GM19395 (cell line): ENCODE data around the gene GABRG3.

ENCODE experiments used
- ATAC-seq: cut with Tn5 transposase; IDR thresholded peaks from one replicate; pipeline ENCODE4 v1.9.1; 2021; ENCODE audit warnings: mild to moderate bottlenecking, moderate library complexity; ENCODE audit not compliant: unreplicated experiment

Gene GABRG3

GRCh38 chr15:27541581-27541980 is 570.6 kb downstream of the GABRG3 start:
- ATAC-seq: no peak

- no peak for ATAC-seq
These were observed 574.7 kb downstream of the GABRG3 start for GRCh38 chr15:27545494-27546255.

GRCh38 chr15:27549746-27550145 is 578.8 kb downstream of the GABRG3 start:
- no peak for ATAC-seq

GRCh38 chr15:27550635-27551034 is 579.7 kb downstream of the GABRG3 start:
- no peak for ATAC-seq

GRCh38 chr15:27561816-27562215 is 590.8 kb downstream of the GABRG3 start:
- ATAC-seq: no peak

GRCh38 chr15:27563765-27564370 is 592.9 kb downstream of the GABRG3 start:
- no peak for ATAC-seq

GRCh38 chr15:27564656-27565055 is 593.7 kb downstream of the GABRG3 start:
- no peak for ATAC-seq

- ATAC-seq: no peak
These were observed 599.8 kb downstream of the GABRG3 start for GRCh38 chr15:27570746-27571145.

GRCh38 chr15:27573805-27574485 is 603.0 kb downstream of the GABRG3 start:
- ATAC-seq: no peak

- ATAC-seq: no peak
These were observed 603.6 kb downstream of the GABRG3 start for GRCh38 chr15:27574541-27575054.

GRCh38 chr15:27575521-27575920 is 604.5 kb downstream of the GABRG3 start:
- ATAC-seq: no peak

GRCh38 chr15:27576576-27576975 is 605.6 kb downstream of the GABRG3 start:
- ATAC-seq: no peak

- no peak for ATAC-seq
These were observed 608.8 kb downstream of the GABRG3 start for GRCh38 chr15:27579738-27580137.

GRCh38 chr15:27582726-27583410 is 611.9 kb downstream of the GABRG3 start:
- no peak for ATAC-seq

GRCh38 chr15:27583651-27584050 is 612.7 kb downstream of the GABRG3 start:
- no peak for ATAC-seq

GRCh38 chr15:27585041-27585640 is 614.2 kb downstream of the GABRG3 start:
- no peak for ATAC-seq

- no peak for ATAC-seq
These were observed 616.8 kb downstream of the GABRG3 start for GRCh38 chr15:27587810-27588209.

- ATAC-seq: no peak
These were observed 618.3 kb downstream of the GABRG3 start for GRCh38 chr15:27589260-27589659.

GRCh38 chr15:27589782-27590181 is 618.8 kb downstream of the GABRG3 start:
- no peak for ATAC-seq
